ENCODE data around the gene ZNF180. TPM values are rescaled to one million over a fixed set of nuclear protein-coding genes. Genes with fewer than 3 reads are reported as not detected.

ZNF180 gene
- total RNA-seq, 1 experiment from 2014 or later: 12.7 TPM

- intact Hi-C loops (cut with micrococcal nuclease; ENCODE audit: unreplicated experiment): no loop called here
- BruUV-seq (replicated peaks): no TSS peak
- Mint-ChIP-seq H3K36me3 (ENCODE audit: insufficient read depth, unreplicated experiment) (peaks cover 3% of the 10 kb centered on the region), H3K27me3 (ENCODE audit: unreplicated experiment) (no peaks in the 10 kb centered on the region), H3K4me3 (ENCODE audit: low read depth, unreplicated experiment) (no peak overlapping the region), H3K4me1 (ENCODE audit: low read depth, unreplicated experiment) (no peaks in the 10 kb centered on the region), H3K9me3 (ENCODE audit: low read depth, unreplicated experiment) (peaks cover 28% of the 10 kb centered on the region), H3K27ac (ENCODE audit: unreplicated experiment) (no peak overlapping the region)
- no peak for DNase-seq
- TF ChIP-seq CTCF (IDR thresholded peaks at IDR 0.05; ENCODE audit: unreplicated experiment): no peak
- CTCF ChIA-PET: no interaction called here
Observed at GRCh38 chr19:44438441-44438840, 61.9 kb downstream of the ZNF180 start.

GRCh38 chr19:44435441-44435840 lies 64.9 kb downstream of the ZNF180 start:
- CTCF ChIA-PET: no interaction called here
- Mint-ChIP-seq H3K4me3 (ENCODE audit: low read depth, unreplicated experiment) (no peak overlapping the region), H3K4me1 (ENCODE audit: low read depth, unreplicated experiment) (no peaks in the 10 kb centered on the region), H3K27me3 (ENCODE audit: unreplicated experiment) (no peaks in the 10 kb centered on the region), H3K9me3 (ENCODE audit: low read depth, unreplicated experiment) (peaks cover 29% of the 10 kb centered on the region), H3K27ac (ENCODE audit: unreplicated experiment) (no peak overlapping the region), H3K36me3 (ENCODE audit: insufficient read depth, unreplicated experiment) (peaks cover 3% of the 10 kb centered on the region)
- intact Hi-C loops (cut with micrococcal nuclease; ENCODE audit: unreplicated experiment): no loop called here
- BruUV-seq (replicated peaks): no TSS peak
- DNase-seq: no peak
- no peak for TF ChIP-seq CTCF (IDR thresholded peaks at IDR 0.05; ENCODE audit: unreplicated experiment)

- CTCF ChIA-PET: no interaction called here
- Mint-ChIP-seq H3K27ac (ENCODE audit: unreplicated experiment) (no peak overlapping the region), H3K9me3 (ENCODE audit: low read depth, unreplicated experiment) (peaks cover 32% of the 10 kb centered on the region), H3K4me3 (ENCODE audit: low read depth, unreplicated experiment) (no peak overlapping the region), H3K36me3 (ENCODE audit: insufficient read depth, unreplicated experiment) (peaks cover 3% of the 10 kb centered on the region), H3K4me1 (ENCODE audit: low read depth, unreplicated experiment) (no peaks in the 10 kb centered on the region), H3K27me3 (ENCODE audit: unreplicated experiment) (no peaks in the 10 kb centered on the region)
- no peak for DNase-seq
- BruUV-seq (replicated peaks): no TSS peak
- TF ChIP-seq CTCF (IDR thresholded peaks at IDR 0.05; ENCODE audit: unreplicated experiment): no peak
- intact Hi-C loops (cut with micrococcal nuclease; ENCODE audit: unreplicated experiment): no loop called here
Observed at GRCh38 chr19:44430956-44431355, 69.4 kb downstream of the ZNF180 start.

Other genes with a start within 250 kb of the ZNF180 start
- 3.9 and 4.8 TPM in 2 replicates for gene ZNF233, start 240.6 kb downstream of the ZNF180 start, total RNA-seq (2022)
- gene ZNF235, start 195.5 kb downstream of the ZNF180 start, total RNA-seq (2022): 8.1 and 8.5 TPM in 2 replicates
- gene ZNF112, start 143.8 kb downstream of the ZNF180 start, total RNA-seq (2022): 5.6 and 5.7 TPM in 2 replicates
- 5.8 and 6.5 TPM in 2 replicates for gene ZNF285, start 98.9 kb downstream of the ZNF180 start, total RNA-seq (2022)
- 4.0 and 4.2 TPM in 2 replicates for gene ZNF229, start 52.0 kb downstream of the ZNF180 start, total RNA-seq (2022)
- gene CEACAM20, start 29.2 kb upstream of the ZNF180 start, total RNA-seq (2022): 0.17 and 0.28 TPM in 2 replicates
- gene IGSF23, start 113.0 kb upstream of the ZNF180 start, total RNA-seq (2022): not detected in 2 replicates
- 176 and 215 TPM in 2 replicates for gene PVR, start 143.4 kb upstream of the ZNF180 start, total RNA-seq (2022)
- 66.2 and 67.8 TPM in 2 replicates for gene CEACAM19, start 171.0 kb upstream of the ZNF180 start, total RNA-seq (2022)
- gene CEACAM16, start 198.6 kb upstream of the ZNF180 start, total RNA-seq (2022): 0.38 TPM in 1 of 2 replicates, not detected in the other
- 37.7 and 41.5 TPM in 2 replicates for gene BCL3, start 248.2 kb upstream of the ZNF180 start, total RNA-seq (2022)

Measured in Calu3 (cell line).